SKM-1 (cell line): ENCODE results near the gene SIRT1.
A peak's percentile ranks its signal among the peaks of the same experiment; 100 is the strongest.
"Not testable (repeated sequence)": the region's sequence is repeated elsewhere in the genome, so short reads cannot be mapped to it uniquely, and the experiment has no call there.

Experiments
- DNase-seq: peaks from one replicate; lab custom pipeline; 2025; ENCODE audit not compliant: unreplicated experiment; lab: John Stamatoyannopoulos, UW

The SIRT1 gene

DNA sequence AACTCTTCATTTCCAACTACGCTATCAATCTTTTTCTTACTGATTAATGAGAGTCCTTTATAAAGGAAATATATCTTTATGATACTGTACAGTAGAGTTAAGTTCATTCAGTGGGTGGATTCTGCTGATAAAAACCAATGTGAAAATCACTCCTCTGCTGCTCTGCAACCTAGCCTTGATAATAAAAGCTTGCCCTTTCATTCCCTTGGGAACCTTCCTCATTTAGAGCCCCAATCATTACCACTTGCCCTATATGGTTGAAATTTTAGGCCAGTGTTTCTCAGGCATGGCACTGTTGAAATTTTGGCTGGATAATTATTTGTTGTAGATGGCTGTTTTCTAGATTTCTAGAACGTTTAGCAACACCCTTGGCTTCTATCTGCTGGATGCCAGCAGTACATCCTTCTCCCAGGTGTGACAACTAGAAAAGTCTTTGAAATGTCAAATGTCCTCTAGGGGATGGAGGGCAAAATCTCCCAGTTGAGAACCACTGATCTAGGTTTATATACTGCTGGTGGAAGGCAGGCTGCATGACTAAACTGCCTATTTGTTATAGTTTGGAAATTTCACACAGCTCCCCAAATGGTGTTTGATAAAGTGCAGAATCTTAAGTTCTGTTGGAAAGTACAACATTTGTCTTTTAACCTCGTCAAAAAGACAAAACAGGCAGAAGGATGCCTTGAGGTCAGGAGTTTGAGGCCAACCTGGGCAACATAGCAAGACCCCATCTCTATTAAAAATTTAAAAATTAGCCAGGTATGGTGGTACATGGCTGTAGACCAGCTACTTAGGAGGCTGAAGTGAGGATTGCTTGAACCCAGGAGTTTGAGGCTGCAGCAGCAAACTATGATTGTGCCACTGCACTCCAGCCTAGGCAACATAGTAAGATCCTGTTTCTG lies 8.9 kb upstream of the SIRT1 start:
- no peak for DNase-seq

GRCh38 chr10:67877421-67877820 lies 7.0 kb upstream of the SIRT1 start:
- DNase-seq = not testable (repeated sequence)

DNA sequence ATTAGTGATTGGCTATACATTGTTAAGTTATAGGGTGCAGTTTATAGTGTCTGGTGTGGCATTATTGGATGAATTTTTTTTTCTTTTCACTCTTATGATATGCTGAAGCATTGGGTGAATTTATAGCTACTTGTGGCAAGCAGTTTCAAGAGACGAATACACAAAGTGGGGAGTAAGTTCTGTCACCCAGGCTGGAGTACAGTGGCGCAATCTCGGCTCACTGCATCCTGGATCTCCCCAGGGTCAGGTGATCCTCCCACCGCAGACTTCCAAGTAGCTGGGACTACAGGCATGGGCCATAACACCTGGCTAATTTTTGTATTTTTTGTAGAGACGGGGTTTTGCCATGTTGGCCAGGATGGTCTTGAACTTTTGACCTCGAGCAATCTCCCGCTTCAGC lies 6.3 kb upstream of the SIRT1 start:
- no peak for DNase-seq

- DNase-seq = no peak
These were observed 645 bp upstream of the SIRT1 start for GRCh38 chr10:67883710-67884312.

GRCh38 chr10:67884842-67885670 lies 600 bp downstream of the SIRT1 start:
- DNase-seq = peak; percentile 62

GRCh38 chr10:67893637-67894036 lies 9.2 kb downstream of the SIRT1 start:
- DNase-seq = no peak

GRCh38 chr10:67903581-67903980 lies 19.1 kb downstream of the SIRT1 start:
- no peak for DNase-seq

DNA sequence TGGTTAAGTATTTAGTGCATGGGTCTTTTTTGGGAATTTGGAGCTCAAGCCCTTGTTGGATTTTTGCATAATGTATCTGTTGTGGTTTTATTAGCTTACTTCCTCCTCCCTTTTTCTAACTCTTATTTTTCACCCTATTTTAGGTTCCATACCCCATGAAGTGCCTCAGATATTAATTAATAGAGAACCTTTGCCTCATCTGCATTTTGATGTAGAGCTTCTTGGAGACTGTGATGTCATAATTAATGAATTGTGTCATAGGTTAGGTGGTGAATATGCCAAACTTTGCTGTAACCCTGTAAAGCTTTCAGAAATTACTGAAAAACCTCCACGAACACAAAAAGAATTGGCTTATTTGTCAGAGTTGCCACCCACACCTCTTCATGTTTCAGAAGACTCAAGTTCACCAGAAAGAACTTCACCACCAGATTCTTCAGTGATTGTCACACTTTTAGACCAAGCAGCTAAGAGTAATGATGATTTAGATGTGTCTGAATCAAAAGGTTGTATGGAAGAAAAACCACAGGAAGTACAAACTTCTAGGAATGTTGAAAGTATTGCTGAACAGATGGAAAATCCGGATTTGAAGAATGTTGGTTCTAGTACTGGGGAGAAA lies 28.0 kb downstream of the SIRT1 start:
- no peak for DNase-seq

GRCh38 chr10:67914777-67915340 lies 30.4 kb downstream of the SIRT1 start:
- no peak for DNase-seq

GRCh38 chr10:67917169-67917568 lies 32.7 kb downstream of the SIRT1 start:
- DNase-seq = no peak

DNA sequence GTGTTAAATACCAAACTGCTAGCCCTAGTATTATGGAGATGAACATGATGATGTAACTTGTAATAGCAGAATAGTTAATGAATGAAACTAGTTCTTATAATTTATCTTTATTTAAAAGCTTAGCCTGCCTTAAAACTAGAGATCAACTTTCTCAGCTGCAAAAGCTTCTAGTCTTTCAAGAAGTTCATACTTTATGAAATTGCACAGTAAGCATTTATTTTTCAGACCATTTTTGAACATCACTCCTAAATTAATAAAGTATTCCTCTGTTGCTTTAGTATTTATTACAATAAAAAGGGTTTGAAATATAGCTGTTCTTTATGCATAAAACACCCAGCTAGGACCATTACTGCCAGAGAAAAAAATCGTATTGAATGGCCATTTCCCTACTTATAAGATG lies 33.2 kb downstream of the SIRT1 start:
- DNase-seq = no peak

GRCh38 chr10:67921065-67921464 lies 36.6 kb downstream of the SIRT1 start:
- DNase-seq = no peak

- no peak for DNase-seq
These were observed 39.1 kb downstream of the SIRT1 start for GRCh38 chr10:67923551-67923950.

DNA sequence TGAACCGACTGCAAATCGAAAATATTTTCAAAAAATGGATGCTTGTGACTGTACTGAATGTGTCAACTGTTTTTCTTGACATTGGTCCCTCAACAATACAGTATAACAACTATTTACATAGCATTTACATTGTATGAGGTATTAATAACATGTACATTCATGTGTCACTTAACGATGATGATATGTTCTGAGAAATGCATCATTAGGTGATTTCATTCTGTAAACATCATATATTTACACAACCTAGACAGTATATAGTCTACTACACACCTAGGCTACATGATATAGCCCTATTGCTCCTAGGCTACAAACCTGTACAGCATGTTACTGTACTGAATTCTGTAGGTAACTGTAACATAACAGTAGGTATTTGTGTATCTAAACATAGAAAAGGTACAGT lies 39.7 kb downstream of the SIRT1 start:
- DNase-seq = no peak

- no peak for DNase-seq
These were observed 41.1 kb downstream of the SIRT1 start for GRCh38 chr10:67925449-67926005.

- no peak for DNase-seq
These were observed 42.5 kb downstream of the SIRT1 start for GRCh38 chr10:67926951-67927350.

- no peak for DNase-seq
These were observed 48.7 kb downstream of the SIRT1 start for GRCh38 chr10:67933199-67933598.

- DNase-seq = no peak
These were observed 49.9 kb downstream of the SIRT1 start for GRCh38 chr10:67934336-67934735.

DNA sequence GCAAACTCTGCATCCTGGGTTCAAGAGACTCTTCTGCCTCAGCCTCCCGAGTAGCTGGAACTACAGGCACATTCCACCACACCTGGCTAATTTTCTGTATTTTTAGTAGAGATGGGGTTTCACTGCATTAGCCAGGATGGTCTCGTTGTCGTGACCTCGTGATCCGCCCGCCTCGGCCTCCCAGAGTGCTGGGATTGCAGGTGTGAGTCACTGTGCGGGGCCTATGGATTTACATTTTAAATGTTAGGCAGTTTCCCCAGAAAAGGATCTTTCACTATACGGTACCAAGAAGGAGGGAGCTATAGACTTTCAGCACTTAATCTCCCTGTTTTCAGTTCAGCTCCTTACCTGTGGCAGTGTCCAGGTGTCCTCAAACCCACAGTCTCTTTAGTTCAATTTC lies 50.8 kb downstream of the SIRT1 start:
- DNase-seq = no peak

- DNase-seq = no peak
These were observed 52.0 kb downstream of the SIRT1 start for GRCh38 chr10:67936416-67936815.

DNA sequence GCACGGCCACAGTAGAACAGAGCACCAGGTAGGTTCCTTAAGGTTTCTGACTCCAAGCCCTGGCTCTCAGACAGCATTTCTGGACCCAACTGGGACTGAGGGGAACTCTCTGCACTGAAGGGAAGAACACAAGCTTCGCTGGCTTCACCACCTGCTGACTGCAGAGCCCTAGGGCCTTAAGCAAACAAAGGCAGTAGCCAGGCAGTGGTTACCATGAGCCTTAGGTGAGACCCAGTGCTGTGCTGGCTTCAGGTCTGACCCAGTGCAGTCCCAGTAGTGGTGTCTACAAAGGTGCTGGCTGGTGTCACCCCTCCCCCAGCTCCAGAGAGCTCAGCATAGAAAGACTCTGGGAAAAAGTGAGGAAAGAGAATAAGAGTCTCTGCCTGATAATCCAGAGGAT lies 59.5 kb downstream of the SIRT1 start:
- no peak for DNase-seq
